Panc1 (cell line): Measurements from ENCODE around the gene SHKBP1. TPM values are rescaled to one million over a fixed set of nuclear protein-coding genes. Genes with fewer than 3 reads are reported as not detected.

ENCODE experiments used
- ATAC-seq: fragments of 200-7000 bp; cut with Tn5 transposase; 2 replicates; pipeline ENCODE4 v1.9.1; 2020; ENCODE audit warnings: mild to moderate bottlenecking, moderate library complexity
- BruUV-seq: library from RNA; stranded (reverse); fragments of 400-500 nt; replicated peaks from 2 replicates; lab custom pipeline; 2021; lab: Mats Ljungman, UMichigan
- CTCF ChIA-PET: fragments of 300-600 bp; sonication (Branson Sonifier 250); formaldehyde crosslinking; loops from one replicate; lab custom pipeline; 2022; ENCODE audit warnings: antibody characterized with exemption; lab: Charles Lee
- POLR2A ChIA-PET: fragments of 300-600 bp; sonication (Branson Sonifier 250); formaldehyde crosslinking; loops from one replicate; lab custom pipeline; 2022; ENCODE audit warnings: antibody characterized with exemption; lab: Charles Lee
- DNase-seq: peaks from one replicate; pipeline ENCODE4 v3.0.0-alpha.2; 2010; ENCODE audit warnings: low read depth, low spot score
- H3K27ac ChIP-seq: 2 replicates; pipeline ENCODE4 v1.5.1; 2011; ENCODE audit warnings: mild to moderate bottlenecking, low read length, inconsistent platforms
- H3K27me3 ChIP-seq: fragments of 200-500 bp; sonication (Bioruptor generic); 2 replicates; pipeline ENCODE4 v1.6.0; 2014; ENCODE audit warnings: low read length, inconsistent platforms; ENCODE audit not compliant: control insufficient read depth, insufficient read depth
- H3K36me3 ChIP-seq: fragments of 200-500 bp; sonication (Bioruptor generic); 2 replicates; pipeline ENCODE4 v1.5.1; 2014; ENCODE audit warnings: inconsistent platforms, mild to moderate bottlenecking, low read length, moderate library complexity; ENCODE audit not compliant: control insufficient read depth, insufficient read depth
- H3K4me1 ChIP-seq: 2 replicates; pipeline ENCODE4 v1.5.1; 2011; ENCODE audit warnings: inconsistent platforms, mild to moderate bottlenecking, low read length, moderate library complexity; ENCODE audit not compliant: control insufficient read depth, insufficient read depth
- H3K4me3 ChIP-seq, 2 experiments: 2 replicates each; pipeline ENCODE4 v1.5.1; 2011 to 2012; ENCODE audit warnings: low read depth in 2 of 2, low read length in 2 of 2, mild to moderate bottlenecking in 2 of 2, inconsistent platforms in 1 of 2, moderate library complexity in 1 of 2
- H3K9me3 ChIP-seq: fragments of 200-500 bp; sonication (Bioruptor generic); 2 replicates; pipeline ENCODE4 v1.5.1; 2014; ENCODE audit warnings: low read depth, mild to moderate bottlenecking, inconsistent platforms, low read length, moderate library complexity; ENCODE audit not compliant: control insufficient read depth, insufficient read depth
- CTCF ChIP-seq: fragments of 450-650 bp; IDR thresholded peaks from 2 replicates; pipeline ENCODE4 v1.5.1; 2017; ENCODE audit warnings: mild to moderate bottlenecking
- POLR2AphosphoS5 ChIP-seq: IDR thresholded peaks from 2 replicates; pipeline ENCODE4 v1.6.1; 2012; ENCODE audit warnings: mild to moderate bottlenecking, low read depth, low read length, moderate library complexity
- REST ChIP-seq, 2 experiments: IDR thresholded peaks; 2 replicates each; pipeline ENCODE4 v1.6.1; 2011 to 2012; ENCODE audit warnings: low read depth in 2 of 2, control low read depth in 1 of 2, low read length in 1 of 2, mild to moderate bottlenecking in 1 of 2, moderate library complexity in 1 of 2; ENCODE audit not compliant: insufficient read depth in 1 of 2
- SIN3A ChIP-seq: IDR thresholded peaks from 2 replicates; pipeline ENCODE4 v1.6.1; 2012; ENCODE audit warnings: low read depth, mild to moderate bottlenecking, low read length, moderate library complexity, borderline replicate concordance; ENCODE audit not compliant: insufficient read depth
- TCF7L2 ChIP-seq: IDR thresholded peaks from 2 replicates; pipeline ENCODE4 v1.6.1; 2011; ENCODE audit warnings: mild to moderate bottlenecking, low read depth, low read length, inconsistent platforms
- in situ Hi-C: cut with HindIII; loops from 2 replicates; pipeline ENCODE4 v1.10.0; 2016; ENCODE audit warnings: low sequenced_read_pairs, low pct_unique_long_range_greater_than_20kb
- intact Hi-C: fragments of 100-400 bp; cut with micrococcal nuclease; formaldehyde crosslinking; loops from one replicate; pipeline ENCODE4 v1.10.0; 2022; ENCODE audit not compliant: unreplicated experiment
- total RNA-seq: library from RNA; stranded (reverse); gene quantifications from one replicate; pipeline ENCODE4 v1.2.1, GENCODE V29; 2021; ENCODE audit not compliant: unreplicated experiment

Gene SHKBP1
- total RNA-seq, 1 experiment from 2014 or later, result 55.9 TPM

DNA sequence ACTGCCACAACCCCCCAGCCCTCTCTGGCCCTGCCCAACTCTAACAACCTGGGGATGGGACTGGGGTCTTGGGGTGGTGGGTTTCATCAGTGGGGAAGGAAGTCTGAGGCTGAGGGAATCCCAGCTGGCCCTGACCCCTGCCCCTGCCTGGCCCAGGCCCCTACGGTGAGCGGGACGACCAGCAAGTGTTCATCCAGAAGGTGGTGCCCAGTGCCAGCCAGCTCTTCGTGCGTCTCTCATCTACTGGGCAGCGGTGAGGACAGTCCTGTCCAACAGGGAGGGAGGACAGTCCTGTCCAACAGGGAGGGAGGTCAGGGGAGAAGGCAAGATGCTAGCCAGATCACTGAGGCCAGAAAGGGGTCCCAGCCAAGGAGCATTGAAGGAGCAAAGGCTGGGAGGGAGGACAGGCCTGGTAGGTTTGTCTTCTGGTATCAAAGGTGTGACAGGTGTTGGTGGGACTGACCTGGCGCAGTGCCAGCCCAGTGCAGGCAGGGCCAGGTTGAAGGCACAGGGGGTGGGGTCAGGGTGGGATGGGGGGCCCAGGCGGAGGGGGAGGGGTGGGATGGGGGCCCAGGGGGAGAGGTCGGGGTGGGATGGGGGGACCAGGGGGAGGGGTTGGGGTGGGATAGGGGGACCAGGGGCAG, 12.4 kb downstream of the SHKBP1 start:
- no peak for TF ChIP-seq SIN3A
- TF ChIP-seq TCF7L2, result no peak
- TF ChIP-seq POLR2AphosphoS5, result no peak
- ATAC-seq (no peak), DNase-seq (no peak)
- in situ Hi-C loops (no loop called here), intact Hi-C loops (no loop called here)
- ChIA-PET CTCF (no interaction called here), POLR2A (no interaction called here)
- Histone ChIP-seq H3K4me1 (peaks cover under 1% of the 10 kb centered on the region; the same call in 1 of the 2 replicates), H3K27ac (no peak overlapping the region), H3K36me3 (no peaks in the 10 kb centered on the region), H3K9me3 (no peaks in the 10 kb centered on the region), H3K4me3 (no peak overlapping the region), H3K27me3 (no peaks in the 10 kb centered on the region)
- no TSS peak for BruUV-seq

DNA sequence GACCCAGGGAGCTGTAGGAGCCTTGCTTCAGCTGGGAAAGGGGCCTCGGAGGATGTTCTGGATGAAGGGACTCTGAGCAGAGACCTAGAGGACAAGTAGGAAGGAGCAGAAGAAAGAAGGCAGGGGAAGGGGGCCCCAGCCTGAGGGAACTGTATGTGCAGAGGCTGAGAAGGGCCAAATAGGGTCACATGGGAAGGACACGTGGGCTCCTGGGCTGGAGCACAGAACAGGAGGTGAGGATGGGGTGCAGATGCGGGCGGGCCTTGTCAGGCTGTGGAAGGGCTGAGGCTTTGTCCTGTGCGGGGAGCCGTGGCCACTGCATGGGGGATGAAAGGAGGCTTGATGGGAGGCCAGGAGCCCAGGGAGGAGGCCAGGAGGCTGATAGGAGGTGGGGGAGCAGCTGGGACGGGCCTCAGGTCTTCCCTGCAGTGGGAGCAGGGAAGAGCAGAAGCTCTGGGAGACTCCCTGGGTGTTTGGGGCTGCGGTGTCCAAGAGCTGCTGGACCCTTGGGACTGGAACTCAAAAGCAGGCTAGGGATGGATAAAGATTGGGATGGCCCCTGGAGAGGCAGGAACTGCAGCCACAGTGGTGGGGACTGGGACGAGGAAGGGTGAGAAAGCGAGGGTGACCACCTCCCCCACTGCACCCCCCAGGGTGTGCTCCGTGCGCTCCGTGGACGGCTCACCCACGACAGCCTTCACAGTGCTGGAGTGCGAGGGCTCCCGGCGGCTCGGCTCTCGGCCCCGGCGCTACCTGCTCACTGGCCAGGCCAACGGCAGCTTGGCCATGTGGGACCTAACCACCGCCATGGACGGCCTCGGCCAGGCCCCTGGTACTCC, 13.1 kb downstream of the SHKBP1 start:
- no TSS peak for BruUV-seq

More for the DNA sequence above, 13.1 kb downstream of the SHKBP1 start:
- peaks cover 6% of the 10 kb centered on the region; the same call in 1 of the 2 replicates for H3K4me1 ChIP-seq
- ATAC-seq, result no peak
- no peak overlapping the region for H3K27ac ChIP-seq
- no peak for DNase-seq
- intact Hi-C loops, result no loop called here
- ChIA-PET POLR2A (no interaction called here), CTCF (no interaction called here)
- no peaks in the 10 kb centered on the region for H3K27me3 ChIP-seq
- no peaks in the 10 kb centered on the region for H3K9me3 ChIP-seq
- TF ChIP-seq CTCF (no peak), SIN3A (no peak), TCF7L2 (no peak), POLR2AphosphoS5 (no peak), REST (IDR thresholded peaks at IDR 0.05; ENCODE audit: insufficient read depth in 1 of 2, low read depth in 2 of 2, low read length in 1 of 2) (no peak)
- H3K4me3 ChIP-seq, result no peak overlapping the region
- H3K36me3 ChIP-seq, result no peaks in the 10 kb centered on the region
- in situ Hi-C loops, result no loop called here
